GM18502 (cell line): ENCODE results near the gene GPRC5C.

ENCODE experiments used
- ATAC-seq: cut with Tn5 transposase; IDR thresholded peaks from one replicate; pipeline ENCODE4 v1.9.1; 2021; ENCODE audit warnings: mild to moderate bottlenecking; ENCODE audit not compliant: unreplicated experiment, poor library complexity

The GPRC5C gene, protein sequence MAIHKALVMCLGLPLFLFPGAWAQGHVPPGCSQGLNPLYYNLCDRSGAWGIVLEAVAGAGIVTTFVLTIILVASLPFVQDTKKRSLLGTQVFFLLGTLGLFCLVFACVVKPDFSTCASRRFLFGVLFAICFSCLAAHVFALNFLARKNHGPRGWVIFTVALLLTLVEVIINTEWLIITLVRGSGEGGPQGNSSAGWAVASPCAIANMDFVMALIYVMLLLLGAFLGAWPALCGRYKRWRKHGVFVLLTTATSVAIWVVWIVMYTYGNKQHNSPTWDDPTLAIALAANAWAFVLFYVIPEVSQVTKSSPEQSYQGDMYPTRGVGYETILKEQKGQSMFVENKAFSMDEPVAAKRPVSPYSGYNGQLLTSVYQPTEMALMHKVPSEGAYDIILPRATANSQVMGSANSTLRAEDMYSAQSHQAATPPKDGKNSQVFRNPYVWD

DNA sequence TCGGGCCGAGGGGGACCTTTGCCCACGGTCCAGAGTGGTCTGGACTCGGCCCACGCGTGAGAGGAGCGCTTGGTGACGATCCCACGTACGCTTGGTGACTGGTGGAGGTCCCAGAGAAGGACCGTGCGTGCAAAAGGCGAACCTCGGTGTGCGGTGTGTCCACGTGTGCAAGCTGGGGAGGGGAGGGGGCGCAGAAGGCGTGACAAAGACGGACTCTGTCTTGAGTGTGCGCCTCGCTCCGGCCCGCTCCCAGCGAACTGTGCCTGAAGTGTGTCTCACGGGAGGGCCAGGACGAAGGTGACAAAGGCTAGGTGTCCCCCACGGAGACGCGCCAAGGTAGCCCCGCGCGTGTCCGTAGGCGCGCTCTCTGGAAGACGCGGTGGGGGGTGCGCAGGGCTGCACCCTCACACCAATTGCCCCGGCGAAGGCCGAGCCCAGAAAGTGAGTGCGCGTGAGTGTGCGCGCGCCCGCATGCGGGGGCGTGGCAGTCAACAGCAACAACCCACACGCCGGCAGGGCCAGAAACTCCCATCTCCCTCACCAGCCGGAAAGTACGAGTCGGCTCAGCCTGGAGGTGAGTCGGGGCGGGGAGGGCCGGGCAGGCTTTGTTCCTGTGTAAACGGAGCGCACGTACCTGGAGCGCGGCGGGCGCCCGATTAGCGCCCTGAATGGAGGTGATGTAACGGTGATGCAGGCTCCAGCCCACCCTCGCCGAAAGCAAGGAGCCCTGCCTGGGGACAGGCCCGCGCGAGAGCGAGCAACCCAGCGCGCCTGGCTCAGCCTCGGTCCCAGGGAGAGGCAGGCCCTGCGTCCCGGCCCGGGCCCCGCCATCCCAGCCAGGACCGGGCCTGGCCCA lies at the start of gene GPRC5C:
Gene GPRC5C (plus strand): TSS at position 521 of the 856 bp plus-strand sequence. CDS start 7,689 bp downstream, outside the sequence.
- ATAC-seq, result peak; percentile 59

DNA sequence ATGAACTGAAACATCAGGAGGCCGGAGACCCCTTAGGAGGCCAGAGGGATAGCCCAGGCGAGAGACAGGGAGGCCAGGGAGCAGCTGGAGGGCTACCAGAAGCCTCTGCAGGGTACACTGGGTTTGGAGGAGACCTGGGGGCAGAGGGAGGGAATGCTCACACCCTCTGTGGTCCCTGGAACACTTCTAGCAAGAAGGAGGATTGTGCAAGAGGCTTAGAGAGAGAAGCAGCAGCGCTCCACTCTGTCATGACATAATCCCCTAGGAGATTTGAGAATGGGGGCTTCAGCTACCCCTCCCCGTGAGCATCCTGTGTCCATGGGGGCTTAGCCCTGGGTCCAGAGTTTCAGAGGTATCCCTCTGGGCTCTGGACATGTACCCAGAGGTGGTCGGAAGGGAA lies 48.7 kb upstream of the GPRC5C start:
- no peak for ATAC-seq

DNA sequence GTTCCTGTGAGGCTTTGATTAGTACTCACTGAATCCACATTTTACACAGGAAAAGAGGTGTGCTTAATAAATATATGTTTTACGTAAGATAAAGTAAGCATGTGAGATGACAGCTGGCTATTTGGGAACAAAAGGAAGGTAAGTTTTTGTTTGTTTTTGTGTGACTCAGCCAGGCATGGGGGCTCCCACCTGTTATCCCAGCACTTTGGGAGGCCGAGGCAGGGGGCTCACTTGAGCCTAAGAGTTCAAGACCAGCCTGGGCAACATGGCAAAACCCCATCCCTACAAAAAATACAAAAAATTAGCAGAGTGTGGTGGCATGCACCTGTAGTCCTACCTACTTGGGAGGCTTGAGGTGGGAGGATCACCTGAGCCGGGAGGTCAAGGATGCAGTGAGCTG lies 46.7 kb upstream of the GPRC5C start:
- ATAC-seq, result no peak

DNA sequence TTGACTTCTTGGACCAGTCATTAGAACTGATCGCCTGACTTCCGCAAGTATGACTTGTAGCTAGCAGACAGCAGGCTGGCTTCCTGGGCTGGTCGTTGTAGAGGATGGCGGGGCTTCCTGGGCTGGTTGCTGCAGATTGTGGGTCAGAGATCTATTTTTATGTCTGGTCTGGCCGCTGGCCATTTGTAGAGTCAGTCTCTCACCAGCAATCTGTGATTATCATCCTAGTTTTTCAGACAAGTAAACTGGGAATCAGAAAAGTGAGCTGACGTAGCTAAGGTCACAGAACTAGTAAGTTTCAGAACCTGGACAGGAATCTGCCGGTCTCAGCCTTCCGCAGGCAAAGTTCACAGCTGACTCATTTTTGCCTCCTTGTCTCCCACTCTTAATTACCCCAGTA lies 45.5 kb upstream of the GPRC5C start:
- ATAC-seq, result no peak

DNA sequence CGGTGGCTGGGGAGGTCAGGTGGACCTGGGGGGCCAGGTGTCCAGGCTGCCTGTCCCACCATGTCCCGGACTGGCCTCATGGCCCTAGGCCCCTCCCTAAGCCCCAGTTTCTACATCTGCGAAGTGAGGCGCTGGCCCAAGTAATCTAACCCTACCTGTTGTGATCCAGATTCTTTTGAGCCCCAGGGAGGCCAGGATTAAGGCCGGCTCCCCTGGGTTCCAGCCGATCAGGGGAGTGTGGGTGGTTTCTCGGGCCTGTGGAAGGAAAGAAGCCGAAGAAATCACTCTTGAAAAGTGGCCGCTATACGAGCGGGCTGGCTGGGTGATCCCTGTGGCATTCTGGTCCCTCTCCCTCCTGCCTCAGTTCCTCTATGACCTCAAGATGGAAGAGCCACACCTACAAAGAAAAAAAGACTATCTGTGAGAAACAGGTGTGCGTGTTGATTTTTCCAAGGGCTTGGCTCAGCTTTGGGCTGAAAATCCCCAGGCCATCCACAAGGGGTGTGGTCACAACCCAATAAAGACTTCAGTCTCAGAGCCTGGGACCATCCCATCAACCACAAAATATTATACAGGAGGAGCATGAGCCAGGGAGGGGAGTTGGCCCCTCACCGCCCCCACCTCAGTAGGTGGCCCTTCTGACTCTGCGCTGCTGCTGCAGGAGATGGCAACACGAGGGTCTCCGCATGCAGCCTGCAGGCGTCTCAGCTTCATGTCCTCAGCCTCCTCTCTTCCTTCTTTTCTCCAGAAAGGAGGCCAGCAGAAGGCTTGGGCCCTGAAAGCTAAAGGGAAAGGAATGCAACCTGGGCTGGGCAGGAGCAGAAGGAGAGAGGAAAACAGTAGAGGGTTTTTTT lies 44.3 kb upstream of the GPRC5C start:
- ATAC-seq, result no peak

DNA sequence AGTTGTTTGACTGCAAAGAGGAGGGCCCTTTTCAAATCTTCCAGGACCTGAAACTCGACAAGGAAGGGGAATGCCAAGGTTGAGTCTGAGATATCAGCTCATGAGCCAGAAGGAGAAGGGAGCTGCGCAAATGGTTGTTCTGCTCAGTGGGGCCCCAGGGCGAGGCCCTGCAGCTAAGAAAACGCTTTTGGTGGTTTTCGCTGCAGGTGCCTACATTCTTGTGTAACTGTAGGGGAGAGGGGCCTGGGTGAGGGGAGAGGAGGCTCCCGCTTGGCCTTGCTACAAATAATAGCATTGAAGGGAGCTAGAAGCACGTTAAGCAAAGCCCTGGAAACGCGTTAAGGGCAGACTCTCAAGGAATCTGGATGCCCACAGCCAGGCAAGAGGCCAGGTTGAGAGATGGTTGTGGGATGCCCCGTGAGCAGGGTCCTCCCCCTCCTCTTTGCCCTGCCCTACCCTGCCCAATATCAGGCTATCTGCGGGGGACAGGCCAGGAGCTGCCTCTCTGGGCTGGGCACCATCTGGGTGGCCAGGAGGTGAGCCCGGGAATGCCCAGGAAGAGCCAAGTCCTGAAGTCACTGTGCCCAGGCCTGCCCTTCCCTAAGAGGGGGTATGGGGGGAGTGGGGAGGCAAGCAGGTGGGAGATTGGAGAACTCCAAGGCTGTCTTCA lies 42.7 kb upstream of the GPRC5C start:
- ATAC-seq, result no peak

DNA sequence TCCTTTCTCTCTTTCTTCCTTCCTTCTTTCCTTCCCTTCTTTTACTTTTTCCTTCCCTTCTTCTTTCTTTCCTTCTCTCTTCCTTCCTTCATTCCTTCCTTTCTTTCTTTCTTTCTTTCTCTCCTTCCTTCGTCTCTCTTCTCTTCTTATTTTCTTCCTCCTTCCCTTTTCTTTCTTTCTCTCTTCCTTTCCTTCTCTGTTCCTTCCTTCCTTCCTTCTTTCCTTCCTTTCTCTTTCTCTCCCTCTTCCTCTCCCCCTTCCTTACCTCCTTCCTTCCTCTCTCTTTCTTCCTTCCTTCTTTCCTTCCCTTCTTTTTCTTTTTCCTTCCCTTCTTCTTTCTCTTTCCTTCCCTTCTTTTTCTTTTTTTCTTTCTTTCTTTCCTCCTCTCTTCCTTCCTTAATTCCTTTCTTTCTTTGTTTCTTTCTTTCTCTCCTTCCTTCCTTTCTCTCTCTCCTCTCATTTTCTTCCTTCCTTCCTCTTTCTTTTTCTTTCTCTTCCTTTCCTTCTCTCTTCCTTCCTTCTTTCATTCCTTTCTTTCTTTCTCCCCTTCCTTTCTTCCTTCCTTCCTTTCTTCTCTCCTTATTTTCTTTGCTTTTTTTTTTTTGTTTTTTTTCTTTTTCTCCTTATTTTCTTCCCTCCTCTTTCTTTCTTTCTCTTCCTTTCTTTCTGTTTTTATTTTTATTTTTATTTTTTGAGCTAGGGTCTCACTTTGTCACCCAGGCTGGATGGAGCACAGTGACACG lies 41.8 kb upstream of the GPRC5C start:
- no peak for ATAC-seq

DNA sequence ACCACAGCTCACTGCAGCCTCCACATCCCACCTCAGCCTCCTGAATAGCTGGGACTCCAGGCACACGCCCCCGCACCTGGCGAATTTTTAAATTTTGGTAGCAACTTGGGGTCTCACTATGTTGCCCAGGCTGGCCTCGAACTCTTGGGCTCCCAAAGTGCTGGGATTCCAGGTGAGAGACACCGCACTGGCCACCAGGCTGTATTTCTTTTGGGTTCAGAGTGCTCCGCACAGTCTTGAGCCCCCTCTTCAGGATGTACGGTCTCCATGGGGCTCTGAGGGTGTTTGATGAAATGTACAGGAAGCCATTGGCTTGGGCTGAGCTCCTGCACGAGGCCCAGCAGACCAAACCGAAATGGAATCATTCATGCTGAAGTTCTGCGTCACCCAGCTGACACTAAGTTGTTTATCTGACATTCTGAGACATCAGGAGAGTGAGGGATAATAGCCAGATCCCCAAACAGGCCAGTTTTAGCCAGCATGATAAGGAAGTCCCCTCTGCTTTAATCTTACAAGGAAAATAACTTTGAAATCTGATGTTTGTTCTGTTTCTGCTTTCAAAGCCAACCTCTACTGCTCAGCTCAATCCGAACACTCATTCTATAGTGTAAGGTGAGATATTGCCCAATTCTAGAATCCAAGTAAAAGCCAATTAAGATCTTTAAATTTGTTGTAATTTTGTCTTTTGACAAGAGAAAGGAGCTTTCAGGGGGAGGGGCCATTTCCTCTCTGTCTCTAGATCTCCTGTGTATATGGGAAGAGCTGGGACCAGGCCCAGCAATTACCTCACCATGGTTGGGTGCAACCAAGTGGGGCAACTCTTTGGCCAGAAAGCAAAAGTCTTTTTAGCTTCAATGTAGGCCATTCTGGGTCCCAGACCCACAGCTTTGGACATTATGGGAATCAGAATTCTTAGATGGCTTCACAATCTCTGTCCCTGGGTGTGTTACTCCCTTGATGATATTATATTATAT lies 40.9 kb upstream of the GPRC5C start:
- no peak for ATAC-seq

DNA sequence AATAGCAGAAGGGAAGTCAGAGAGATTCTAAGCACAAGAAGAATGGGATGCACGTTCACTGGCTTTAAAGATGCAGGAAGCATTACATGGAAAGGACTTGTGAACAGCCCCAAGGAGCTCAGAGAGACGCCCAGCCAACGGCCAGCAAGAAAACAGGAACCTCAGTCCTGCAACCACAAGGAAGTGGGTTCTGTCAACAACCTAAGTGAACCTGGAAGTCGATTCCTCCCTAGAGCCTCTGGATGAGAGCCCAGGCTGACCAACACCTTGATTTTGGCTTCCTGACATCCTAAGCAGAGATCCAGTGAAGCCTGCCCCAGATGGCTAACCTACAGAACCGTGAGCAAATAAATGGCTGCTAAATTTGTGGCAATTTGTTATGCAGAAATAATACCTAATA lies 40.1 kb upstream of the GPRC5C start:
- ATAC-seq, result no peak

DNA sequence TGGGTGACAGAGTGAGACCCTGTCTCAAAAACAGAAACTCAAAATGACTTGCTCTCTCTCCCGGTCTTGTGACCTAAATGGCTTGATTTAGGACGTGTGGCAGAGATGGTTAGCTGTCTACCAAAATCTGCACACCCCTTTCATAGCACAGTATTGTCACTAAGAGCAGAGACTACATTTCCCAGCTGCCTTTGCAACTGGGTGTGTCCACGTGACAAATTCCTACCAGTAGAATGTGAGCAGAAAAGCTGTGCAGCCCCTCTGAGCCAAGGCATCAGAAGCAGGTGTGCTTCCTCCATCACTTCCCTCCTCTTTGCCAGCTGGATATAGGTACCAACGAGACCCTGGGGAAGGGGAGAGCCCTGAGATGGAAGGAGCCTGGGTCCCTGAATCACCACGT lies 39.0 kb upstream of the GPRC5C start:
- ATAC-seq, result no peak

DNA sequence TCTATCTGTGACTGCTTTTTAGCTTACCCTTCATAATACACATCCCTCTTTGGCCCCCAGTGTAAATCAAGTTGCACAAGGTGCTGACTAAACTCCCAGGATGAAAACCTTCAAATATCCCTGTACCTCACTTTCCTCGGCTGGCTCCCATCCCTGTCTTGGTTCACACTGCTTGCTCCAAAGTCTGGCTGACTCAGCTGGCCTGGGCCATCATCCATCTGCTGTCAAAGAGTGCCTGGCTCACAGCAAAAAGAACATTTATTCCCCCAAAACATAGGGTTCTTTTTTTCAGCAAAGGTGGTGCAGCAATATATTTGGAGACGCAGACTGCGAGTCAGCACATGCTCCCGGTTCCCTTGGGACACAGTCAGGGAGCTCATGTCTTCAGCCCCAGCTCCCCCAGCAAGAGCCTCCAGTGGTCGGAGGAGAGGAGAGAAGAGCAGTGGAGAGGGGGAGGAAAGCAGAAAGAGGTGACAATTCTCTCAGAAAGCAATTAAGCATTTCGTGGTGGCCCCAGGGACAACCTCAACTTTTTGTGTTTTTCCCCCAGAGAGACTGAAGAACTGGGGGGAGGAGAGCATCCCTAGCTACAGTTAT lies 38.4 kb upstream of the GPRC5C start:
- ATAC-seq, result no peak

DNA sequence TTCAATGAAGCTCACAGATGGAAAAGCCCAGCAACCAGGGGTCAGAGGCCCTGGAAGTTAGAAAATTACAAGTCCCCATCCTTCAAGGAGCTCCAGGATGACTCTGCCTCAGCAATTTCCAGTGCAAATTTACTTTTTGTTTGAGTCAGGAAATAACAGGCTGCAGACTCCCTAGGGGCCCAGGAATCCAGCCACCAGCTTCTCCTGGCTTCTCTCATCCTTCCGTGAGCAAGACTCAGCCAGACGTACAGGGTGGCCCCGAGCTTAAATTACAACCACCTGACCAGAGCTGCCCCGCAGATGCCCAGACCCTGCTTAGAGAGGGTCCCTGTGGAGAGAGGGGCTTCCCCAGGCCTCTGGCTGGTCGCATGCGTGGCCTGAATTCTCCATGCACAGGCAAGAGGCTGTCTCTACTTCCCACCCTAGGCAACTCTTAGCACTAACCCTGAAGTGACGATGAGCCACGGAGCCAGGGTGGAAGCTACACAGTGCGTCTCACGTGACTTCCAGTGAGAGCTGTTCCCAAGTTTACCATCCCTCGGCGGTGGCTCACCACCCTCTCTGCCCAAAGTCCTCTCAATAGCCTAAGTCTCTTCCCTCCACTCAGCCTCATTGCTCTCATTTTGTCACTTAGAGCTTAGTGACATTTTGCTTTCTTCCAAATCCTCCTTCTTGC lies 37.5 kb upstream of the GPRC5C start:
- no peak for ATAC-seq

DNA sequence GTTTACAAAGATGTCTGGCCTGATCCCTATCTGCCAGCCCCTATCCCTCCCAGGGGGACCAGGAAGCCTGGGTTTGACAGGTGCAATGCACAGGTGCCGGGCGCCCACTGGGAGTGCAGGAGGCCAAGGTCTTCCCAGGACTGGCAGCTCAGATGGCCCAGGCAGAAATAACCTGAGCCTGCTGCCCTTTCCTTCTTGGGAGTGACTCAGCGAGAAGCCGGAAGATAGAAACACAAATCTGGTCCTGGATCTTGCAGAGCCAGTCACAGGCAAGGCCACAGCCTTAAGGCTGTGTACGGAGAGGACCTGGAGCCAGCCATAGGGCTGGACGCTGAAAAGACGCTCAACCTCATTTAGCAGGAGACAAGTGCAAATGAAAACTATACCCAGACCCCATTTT lies 36.9 kb upstream of the GPRC5C start:
- ATAC-seq, result no peak

DNA sequence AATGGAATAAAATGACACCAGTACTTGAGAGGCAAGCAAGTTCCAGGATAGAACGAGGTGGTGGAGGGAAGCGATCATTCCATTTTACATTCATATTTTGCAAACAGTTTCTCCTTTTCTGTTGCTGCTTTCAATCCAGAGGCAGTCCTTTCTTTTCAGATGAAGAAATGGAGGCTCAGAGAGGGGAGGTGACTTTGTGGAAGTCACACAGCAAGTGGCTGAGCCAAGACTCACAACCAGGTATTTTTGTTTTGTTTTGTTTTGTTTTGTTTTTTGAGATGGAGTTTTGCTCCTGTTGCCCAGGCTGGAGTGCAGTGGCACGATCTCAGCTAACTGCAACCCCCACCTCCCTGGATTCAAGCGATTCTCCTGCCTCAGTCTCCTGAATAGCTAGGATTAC lies 35.3 kb upstream of the GPRC5C start:
- no peak for ATAC-seq

DNA sequence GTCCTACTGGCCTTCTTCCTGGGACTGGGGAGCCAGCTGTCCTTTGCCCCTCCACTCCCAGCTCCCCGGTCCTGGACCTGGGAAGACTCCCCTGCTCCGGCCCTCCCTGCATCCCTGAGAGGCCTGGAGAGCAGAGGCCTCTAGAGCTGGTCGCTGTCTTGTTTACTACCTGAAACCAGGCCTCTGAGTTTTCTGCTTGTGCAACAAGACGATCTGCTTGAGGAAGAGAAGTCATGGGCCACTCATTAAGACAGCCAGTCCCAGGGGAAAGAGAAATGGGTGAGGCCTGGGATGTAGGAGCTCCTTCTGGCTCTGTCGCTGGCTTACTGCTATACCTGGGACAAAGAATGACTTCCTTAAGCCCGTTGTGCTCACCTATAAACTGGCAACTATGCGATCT lies 29.8 kb upstream of the GPRC5C start:
- no peak for ATAC-seq

DNA sequence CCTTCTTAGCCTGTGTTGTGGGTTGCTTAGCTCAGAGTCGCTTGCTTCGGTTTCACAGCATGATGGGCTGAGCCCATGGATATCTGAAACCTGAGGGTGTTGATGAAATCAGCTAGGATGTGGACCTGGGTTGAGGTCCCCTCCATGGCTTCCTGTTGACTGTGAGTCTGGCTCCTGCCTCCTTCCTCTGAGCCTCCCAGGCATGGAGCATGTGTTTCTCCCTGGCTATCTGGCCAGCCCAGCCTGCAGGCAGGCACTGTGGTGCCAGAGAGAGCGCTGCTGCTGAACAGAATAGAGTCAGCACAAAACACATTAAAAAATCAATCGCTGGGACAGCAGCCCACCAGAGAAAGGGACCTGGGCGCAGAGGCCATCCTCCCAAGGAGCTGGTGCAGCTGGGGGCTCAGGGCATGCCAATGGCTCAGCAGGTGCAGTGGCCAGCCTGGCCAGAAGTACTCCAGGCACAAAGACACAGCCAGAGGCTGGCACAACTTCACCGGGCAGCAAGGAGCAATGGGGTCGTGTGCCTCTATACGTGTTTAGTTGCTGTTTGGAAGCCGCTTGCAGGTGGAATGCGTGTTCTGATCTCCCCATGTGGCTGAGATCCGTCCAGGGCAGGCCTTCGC lies 28.3 kb upstream of the GPRC5C start:
- ATAC-seq, result no peak

DNA sequence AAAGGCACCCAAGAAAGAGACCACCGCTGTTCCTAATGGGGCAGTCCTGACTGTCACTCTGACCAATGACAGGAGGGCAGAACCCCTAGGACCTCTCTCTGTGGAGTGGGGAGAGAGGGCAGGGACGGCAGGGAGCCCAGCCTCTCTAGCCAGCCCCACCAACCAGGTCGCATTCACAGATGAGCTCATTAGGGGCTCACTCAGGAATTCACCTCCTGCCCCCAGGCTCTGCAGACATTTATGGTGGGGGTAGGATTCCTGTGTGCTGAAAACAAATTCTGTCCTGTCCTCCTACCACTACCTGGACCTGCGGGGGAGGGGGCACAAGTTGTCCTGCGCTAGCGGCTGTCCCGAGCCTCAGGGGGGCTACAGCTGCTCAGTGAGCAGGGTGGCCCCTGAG lies 27.7 kb upstream of the GPRC5C start:
- no peak for ATAC-seq
